NCI-H2029 (cell line): ENCODE results near the gene HCAR1.
"Not testable (repeated sequence)": the region's sequence is repeated elsewhere in the genome, so short reads cannot be mapped to it uniquely, and the experiment has no call there.

Source experiments
- DNase-seq: peaks from one replicate; lab custom pipeline; 2025; lab: John Stamatoyannopoulos, UW

HCAR1 gene, protein sequence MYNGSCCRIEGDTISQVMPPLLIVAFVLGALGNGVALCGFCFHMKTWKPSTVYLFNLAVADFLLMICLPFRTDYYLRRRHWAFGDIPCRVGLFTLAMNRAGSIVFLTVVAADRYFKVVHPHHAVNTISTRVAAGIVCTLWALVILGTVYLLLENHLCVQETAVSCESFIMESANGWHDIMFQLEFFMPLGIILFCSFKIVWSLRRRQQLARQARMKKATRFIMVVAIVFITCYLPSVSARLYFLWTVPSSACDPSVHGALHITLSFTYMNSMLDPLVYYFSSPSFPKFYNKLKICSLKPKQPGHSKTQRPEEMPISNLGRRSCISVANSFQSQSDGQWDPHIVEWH

GRCh38 chr12:122730215-122731014, at the start of gene HCAR1:
TSS of gene HCAR1 (minus strand) at chr12:122730844. CDS start at chr12:122730339, 505 bp downstream.
- DNase-seq = peak; percentile 14

DNA sequence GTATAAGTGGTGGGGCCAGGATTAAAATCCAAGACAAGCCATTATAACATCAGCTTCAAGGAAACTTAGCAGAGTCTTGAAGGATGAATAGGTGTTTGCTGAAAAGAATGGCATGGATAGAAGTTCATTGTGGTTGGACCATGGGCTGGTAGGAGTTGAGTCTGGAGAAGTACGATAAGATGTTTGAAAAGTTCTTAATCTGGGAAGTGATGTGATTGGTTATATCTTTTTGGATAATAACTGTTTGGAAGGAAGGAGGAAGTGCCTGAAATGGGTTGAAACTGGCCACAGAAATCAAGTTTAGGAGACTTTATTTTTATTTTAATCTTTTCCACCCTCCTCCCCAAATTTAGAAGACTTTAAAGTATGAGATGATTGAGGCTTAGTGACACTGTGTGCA, 26.9 kb upstream of the HCAR1 start:
- no peak for DNase-seq

- no peak for DNase-seq
Measured at GRCh38 chr12:122754790-122755189, 24.1 kb upstream of the HCAR1 start.

DNA sequence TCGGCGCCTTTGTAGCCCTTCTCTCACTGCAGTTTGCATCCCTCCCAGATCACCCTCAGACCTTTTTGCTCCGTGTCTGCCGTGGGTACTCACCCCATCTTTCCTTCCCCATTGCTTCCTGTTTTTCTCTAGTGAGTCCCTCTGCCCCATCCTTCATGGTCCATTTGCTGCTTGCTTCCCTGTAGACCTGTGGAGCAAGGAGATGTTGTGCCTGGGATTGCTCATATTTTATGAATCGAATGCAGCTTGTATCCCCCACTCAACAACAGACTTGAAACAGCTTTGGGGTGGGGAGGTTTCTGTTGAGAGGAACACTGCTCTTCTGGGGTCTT, 22.6 kb upstream of the HCAR1 start:
- DNase-seq = no peak

- peak; percentile 97 for DNase-seq
Measured at GRCh38 chr12:122752464-122753318, 22.0 kb upstream of the HCAR1 start, which contains the start of gene DENR. TSS of gene DENR (plus strand) at chr12:122752824. CDS start at chr12:122753702, 878 bp downstream.

- not testable (repeated sequence) for DNase-seq
Measured at GRCh38 chr12:122750781-122751515, 20.3 kb upstream of the HCAR1 start.

- peak; percentile 12 for DNase-seq
Measured at GRCh38 chr12:122749569-122750332, 19.1 kb upstream of the HCAR1 start.

DNA sequence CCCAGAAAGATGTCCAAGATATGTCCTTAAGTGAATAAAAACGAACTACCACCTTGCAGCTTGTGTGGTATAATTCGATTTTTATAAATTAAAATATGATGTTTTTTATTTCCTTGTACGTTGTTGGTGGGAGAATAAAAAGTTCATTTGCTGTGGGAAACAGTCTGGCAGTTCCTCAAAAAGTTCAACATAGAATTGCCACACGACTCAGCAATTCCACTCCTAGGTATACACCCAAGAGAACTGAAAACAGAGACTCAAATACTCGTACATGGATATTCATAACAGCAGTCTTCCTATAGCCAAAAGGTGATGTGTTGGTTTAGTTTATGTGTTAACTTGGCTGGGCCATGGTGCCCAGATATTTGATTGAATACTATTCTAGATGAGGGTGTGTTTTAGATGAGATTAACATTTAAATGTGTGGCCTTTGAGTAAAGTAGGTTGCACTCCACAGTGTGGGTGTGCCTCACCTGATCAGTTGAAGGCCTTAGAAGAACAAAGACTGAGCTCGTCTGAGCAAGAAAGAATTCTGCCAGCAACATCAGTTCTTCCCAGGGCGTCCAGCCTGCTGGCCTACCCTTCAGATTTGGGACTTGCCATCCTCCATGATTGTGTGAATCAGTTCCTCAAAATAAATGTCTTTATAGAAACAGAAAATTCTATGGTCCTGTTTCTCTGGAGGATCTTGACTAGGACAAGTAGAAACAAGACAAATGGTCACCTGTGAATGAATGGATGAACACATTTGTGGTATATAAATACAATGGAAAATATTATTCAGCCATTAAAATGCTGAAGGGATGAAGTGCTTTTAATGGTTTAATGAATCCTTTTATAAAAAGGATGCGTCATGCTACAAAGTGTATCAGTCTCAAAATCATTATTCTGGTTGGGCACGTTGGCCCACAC, 16.8 kb upstream of the HCAR1 start:
- DNase-seq = no peak

GRCh38 chr12:122743895-122744525, 13.4 kb upstream of the HCAR1 start:
- no peak for DNase-seq

DNA sequence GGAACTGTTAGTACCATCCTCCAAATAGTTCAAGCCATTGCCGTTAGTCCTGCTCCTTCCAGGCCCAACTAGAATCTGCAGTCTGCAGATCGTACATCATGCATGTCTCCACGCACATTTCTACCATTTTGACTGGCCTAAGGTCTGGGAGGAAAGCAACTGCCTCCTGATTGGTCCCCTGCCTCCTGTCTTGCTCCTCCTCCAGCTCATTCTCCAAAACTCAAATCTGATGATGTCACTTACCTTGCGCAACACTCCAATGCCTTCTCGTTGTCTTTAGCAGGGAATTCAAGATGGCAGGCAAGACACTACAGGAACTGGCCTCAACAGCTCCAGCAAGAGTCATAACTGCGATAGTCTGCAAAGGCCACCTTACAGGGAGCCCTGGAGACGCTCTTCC, 9.7 kb upstream of the HCAR1 start:
- DNase-seq = no peak

DNA sequence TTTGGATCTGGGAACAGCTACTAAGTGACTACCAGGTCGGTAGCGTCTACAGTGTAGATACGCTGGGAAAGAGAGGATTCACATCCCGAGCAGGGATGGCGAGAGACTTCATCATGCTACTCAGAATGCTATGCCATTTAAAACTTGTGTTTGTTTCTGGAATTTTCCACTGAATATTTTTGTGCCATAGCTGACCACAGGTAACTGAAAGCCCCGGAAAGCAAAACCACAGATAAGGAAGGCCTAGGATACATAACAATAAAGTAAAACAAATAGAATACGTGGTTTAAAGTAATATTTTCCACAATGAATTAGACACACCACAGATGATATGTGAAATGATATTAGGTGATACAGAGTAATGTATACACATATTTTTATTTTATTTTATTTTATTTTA, 7.9 kb upstream of the HCAR1 start:
- DNase-seq = no peak

- no peak for DNase-seq
Measured at GRCh38 chr12:122732611-122733010, 2.0 kb upstream of the HCAR1 start.

DNA sequence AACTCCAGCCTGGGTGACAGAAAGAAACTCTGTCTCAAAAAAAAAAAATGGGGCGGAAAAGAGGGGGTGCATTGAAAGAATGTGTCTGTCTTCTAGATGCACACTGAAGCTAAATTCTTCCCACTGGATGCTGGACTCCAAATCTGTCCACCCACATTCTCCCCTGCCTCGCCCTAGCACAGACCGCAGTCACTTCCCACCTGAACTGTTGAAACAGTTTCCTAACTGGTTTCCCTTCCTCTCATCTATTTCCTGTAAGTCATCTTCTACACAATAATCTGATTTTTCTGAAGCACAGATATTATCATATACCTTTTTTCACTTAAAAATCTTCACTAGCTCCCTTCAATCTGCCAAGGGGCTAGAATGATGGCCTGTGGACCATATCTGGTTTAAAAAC, 1.5 kb upstream of the HCAR1 start:
- no peak for DNase-seq

DNA sequence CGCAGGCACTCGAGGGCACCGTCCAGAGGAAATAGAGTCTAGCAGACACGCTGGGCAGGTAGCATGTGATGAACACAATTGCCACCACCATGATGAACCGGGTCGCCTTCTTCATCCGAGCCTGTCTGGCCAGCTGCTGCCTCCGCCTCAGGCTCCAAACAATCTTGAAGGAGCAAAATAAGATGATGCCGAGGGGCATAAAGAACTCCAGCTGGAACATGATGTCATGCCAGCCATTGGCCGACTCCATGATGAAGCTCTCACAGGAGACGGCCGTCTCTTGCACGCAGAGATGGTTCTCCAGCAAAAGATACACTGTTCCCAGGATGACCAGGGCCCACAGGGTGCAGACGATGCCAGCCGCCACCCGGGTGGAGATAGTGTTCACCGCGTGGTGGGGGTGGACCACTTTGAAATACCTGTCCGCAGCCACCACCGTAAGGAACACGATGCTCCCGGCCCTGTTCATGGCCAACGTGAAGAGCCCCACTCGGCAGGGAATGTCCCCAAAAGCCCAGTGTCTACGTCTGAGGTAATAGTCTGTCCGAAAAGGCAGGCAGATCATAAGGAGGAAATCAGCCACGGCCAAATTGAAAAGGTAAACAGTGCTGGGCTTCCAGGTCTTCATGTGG, 945 bp downstream of the HCAR1 start:
- no peak for DNase-seq

GRCh38 chr12:122726080-122726558, 4.5 kb downstream of the HCAR1 start:
- no peak for DNase-seq

GRCh38 chr12:122725452-122726079, 5.1 kb downstream of the HCAR1 start:
- no peak for DNase-seq

DNA sequence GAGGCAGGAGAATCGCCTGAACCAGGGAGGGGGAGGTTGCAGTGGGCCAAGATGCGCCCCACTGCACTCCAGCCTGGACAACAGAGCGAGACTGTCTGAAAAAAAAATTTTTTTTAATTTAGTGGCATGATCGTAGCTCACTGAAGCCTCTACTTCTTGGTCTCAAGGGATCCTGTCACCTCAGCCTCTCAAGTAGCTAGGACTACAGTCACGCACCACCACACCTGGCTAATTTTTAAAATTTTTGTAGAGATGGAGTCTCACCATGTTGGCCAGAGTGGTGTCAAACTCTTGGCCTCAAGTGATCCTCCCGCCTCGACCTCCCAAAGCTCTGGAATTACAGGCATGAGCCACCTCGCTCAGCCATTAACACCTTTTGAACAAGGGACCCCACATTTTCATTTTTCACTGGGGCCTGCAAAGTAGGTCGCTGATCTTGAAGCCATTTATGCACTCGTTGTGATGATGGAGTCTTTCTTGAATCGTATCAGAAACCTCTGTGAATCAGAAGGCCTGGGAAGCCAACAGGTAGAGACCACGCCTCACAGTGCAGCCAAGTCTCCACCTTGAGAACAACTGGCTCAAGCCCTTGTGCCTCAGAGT, 5.9 kb downstream of the HCAR1 start:
- DNase-seq = no peak

GRCh38 chr12:122722387-122722786, 8.3 kb downstream of the HCAR1 start:
- no peak for DNase-seq
